SK-N-SH treated with all-trans-retinoic acid at 6 μM for 48 hours (cell line): ENCODE data around the gene OSTC.

ENCODE experiments used
- TSHZ2 ChIP-seq: fragments of 250-450 bp; sonication (Bioruptor Pico); IDR thresholded peaks from 2 replicates; pipeline ENCODE4 v1.5.0; 2020; ENCODE audit warnings: mild to moderate bottlenecking, moderate library complexity
- ZFP3 ChIP-seq: fragments of 250-450 bp; sonication (Bioruptor Pico); IDR thresholded peaks from 2 replicates; pipeline ENCODE4 v1.5.0; 2020; ENCODE audit warnings: mild to moderate bottlenecking, moderate library complexity

GRCh38 chr4:108674356-108674977 lies 24.1 kb downstream of the OSTC start:
- no peak for TF ChIP-seq TSHZ2
- TF ChIP-seq ZFP3 (CRISPR knock-in tag) = no peak
